Progenitor cell of endocrine pancreas (in vitro differentiated cells): ENCODE data around the gene STK11IP. TPM values are rescaled to one million over a fixed set of nuclear protein-coding genes. Genes with fewer than 3 reads are reported as not detected.

ENCODE experiments used
- DNase-seq: peaks from one replicate; pipeline ENCODE4 v3.0.0; 2021; ENCODE audit warnings: low spot score; ENCODE audit not compliant: unreplicated experiment
- H3K27ac Mint-ChIP-seq: 2 replicates; pipeline ENCODE4 v1.8.0; 2021; ENCODE audit warnings: mild to moderate bottlenecking, moderate library complexity, mixed read lengths
- H3K27me3 Mint-ChIP-seq: 2 replicates; pipeline ENCODE4 v1.8.0; 2021; ENCODE audit warnings: mixed read lengths
- H3K36me3 Mint-ChIP-seq: 2 replicates; pipeline ENCODE4 v1.8.0; 2022; ENCODE audit warnings: mixed read lengths; ENCODE audit not compliant: insufficient read depth
- H3K4me1 Mint-ChIP-seq: 2 replicates; pipeline ENCODE4 v1.8.0; 2021; ENCODE audit warnings: low read depth, mixed read lengths
- H3K4me3 Mint-ChIP-seq: 2 replicates; pipeline ENCODE4 v1.8.0; 2021; ENCODE audit warnings: low read depth, mild to moderate bottlenecking, moderate library complexity, mixed read lengths
- H3K9me3 Mint-ChIP-seq: 2 replicates; pipeline ENCODE4 v1.8.0; 2021; ENCODE audit warnings: low read depth, mixed read lengths
- CTCF ChIP-seq: fragments of 200-600 bp; sonication (generic); IDR thresholded peaks from one replicate; pipeline ENCODE4 v1.5.0; 2021; ENCODE audit warnings: antibody characterized with exemption, mild to moderate bottlenecking; ENCODE audit not compliant: unreplicated experiment
- total RNA-seq: library from RNA; stranded (reverse); gene quantifications from 2 replicates; pipeline ENCODE4 v1.2.1, GENCODE V29; 2021

The STK11IP gene
- total RNA-seq, 1 donor from 2014 or later: 39.7 TPM

- H3K9me3 Mint-ChIP-seq: no peaks in the 10 kb centered on the region
- peak within 1 kb of the TSS; percentile 96 for H3K27ac Mint-ChIP-seq
These were observed 26.1 kb upstream of the STK11IP start, which contains the start of gene OBSL1 for GRCh38 chr2:219571311-219572236. TSS of gene OBSL1 (minus strand) at chr2:219571539. CDS start at chr2:219571232, 307 bp downstream.

GRCh38 chr2:219572237-219573001, 25.2 kb upstream of the STK11IP start, which contains the start of gene INHA:
TSS of gene INHA (plus strand) at chr2:219572310. CDS start at chr2:219572375, 65 bp downstream.
- Mint-ChIP-seq H3K27ac (peak within 1 kb of the TSS; percentile 96), H3K36me3 (peaks cover 7% of the 10 kb centered on the region), H3K4me1 (peaks cover 30% of the 10 kb centered on the region), H3K9me3 (no peaks in the 10 kb centered on the region), H3K27me3 (peaks cover 5% of the 10 kb centered on the region), H3K4me3 (peak within 1 kb of the TSS; percentile 61)
- TF ChIP-seq CTCF: no peak
- no peak for DNase-seq

More at GRCh38 chr2:219571311-219572236, 26.1 kb upstream of the STK11IP start, which contains the start of gene OBSL1:
- peak; percentile 77 for DNase-seq
- Mint-ChIP-seq H3K36me3 (peaks cover 9% of the 10 kb centered on the region), H3K4me1 (peaks cover 21% of the 10 kb centered on the region), H3K27me3 (peaks cover 5% of the 10 kb centered on the region), H3K4me3 (peak within 1 kb of the TSS; percentile 67)
- no peak for TF ChIP-seq CTCF

- Mint-ChIP-seq H3K4me3 (no peak overlapping the region), H3K27ac (peak overlapping the region; percentile 35), H3K36me3 (peaks cover 6% of the 10 kb centered on the region), H3K4me1 (peaks cover 33% of the 10 kb centered on the region), H3K27me3 (peaks cover 5% of the 10 kb centered on the region), H3K9me3 (no peaks in the 10 kb centered on the region)
- no peak for TF ChIP-seq CTCF
- DNase-seq: no peak
These were observed 24.5 kb upstream of the STK11IP start for GRCh38 chr2:219573166-219573565.

- Mint-ChIP-seq H3K27ac (no peak overlapping the region), H3K36me3 (peaks cover under 1% of the 10 kb centered on the region), H3K27me3 (peaks cover 2% of the 10 kb centered on the region), H3K4me1 (peaks cover 37% of the 10 kb centered on the region), H3K9me3 (no peaks in the 10 kb centered on the region), H3K4me3 (no peak overlapping the region)
- no peak for TF ChIP-seq CTCF
- DNase-seq: no peak
These were observed 23.0 kb upstream of the STK11IP start for GRCh38 chr2:219574484-219575311.
